GM23248 (cell line): ENCODE results near the gene EYA3. TPM values are rescaled to one million over a fixed set of nuclear protein-coding genes. Genes with fewer than 3 reads are reported as not detected.

ENCODE experiments used
- DNase-seq: peaks from one replicate; pipeline ENCODE4 v3.0.0-alpha.2; 2015
- H2AFZ ChIP-seq: fragments of 200-600 bp; sonication (generic); 2 replicates; pipeline ENCODE4 v1.6.1; 2016; ENCODE audit warnings: antibody characterized with exemption
- H3F3A ChIP-seq: fragments of 200-600 bp; sonication (generic); 2 replicates; pipeline ENCODE4 v1.6.1; 2016; ENCODE audit warnings: mild to moderate bottlenecking, antibody characterized with exemption, mixed run types; ENCODE audit not compliant: insufficient read depth
- H3K27ac ChIP-seq: fragments of 200-600 bp; sonication (generic); 2 replicates; pipeline ENCODE4 v1.5.1; 2016; ENCODE audit warnings: mild to moderate bottlenecking
- H3K27me3 ChIP-seq: fragments of 200-600 bp; sonication (generic); replicated peaks from 2 replicates; pipeline ENCODE4 v1.6.1; 2016; ENCODE audit warnings: mild to moderate bottlenecking; ENCODE audit not compliant: insufficient read depth
- H3K36me3 ChIP-seq: fragments of 200-600 bp; sonication (generic); 2 replicates; pipeline ENCODE4 v1.6.1; 2016; ENCODE audit warnings: low read depth, mild to moderate bottlenecking
- H3K4me1 ChIP-seq: fragments of 200-600 bp; sonication (generic); 2 replicates; pipeline ENCODE4 v1.6.1; 2016; ENCODE audit warnings: mild to moderate bottlenecking; ENCODE audit not compliant: insufficient read depth
- H3K4me2 ChIP-seq: fragments of 200-600 bp; sonication (generic); one replicate; pipeline ENCODE4 v1.6.1; 2016; ENCODE audit warnings: mild to moderate bottlenecking; ENCODE audit not compliant: unreplicated experiment
- H3K4me3 ChIP-seq: fragments of 200-600 bp; sonication (generic); 2 replicates; pipeline ENCODE4 v1.5.1; 2016; ENCODE audit warnings: mild to moderate bottlenecking
- H3K79me2 ChIP-seq: fragments of 200-600 bp; sonication (generic); 2 replicates; pipeline ENCODE4 v1.6.1; 2016; ENCODE audit warnings: mild to moderate bottlenecking; ENCODE audit not compliant: insufficient read depth
- H3K9ac ChIP-seq: fragments of 200-600 bp; sonication (generic); 2 replicates; pipeline ENCODE4 v1.6.1; 2016; ENCODE audit warnings: mild to moderate bottlenecking
- H3K9me2 ChIP-seq: fragments of 200-600 bp; sonication (generic); 2 replicates; pipeline ENCODE4 v1.6.1; 2016; ENCODE audit warnings: mixed run types, mild to moderate bottlenecking, moderate library complexity; ENCODE audit not compliant: insufficient read depth
- H3K9me3 ChIP-seq: fragments of 200-600 bp; sonication (generic); one replicate; pipeline ENCODE4 v1.6.1; 2017; ENCODE audit warnings: low read depth
- H4K20me1 ChIP-seq: fragments of 200-600 bp; sonication (generic); 2 replicates; pipeline ENCODE4 v1.6.0; 2016; ENCODE audit not compliant: insufficient read depth
- EZH2 ChIP-seq: fragments of 200-600 bp; sonication (generic); IDR thresholded peaks from 2 replicates; pipeline ENCODE4 v1.6.1; 2018; ENCODE audit warnings: antibody characterized with exemption, mild to moderate bottlenecking; ENCODE audit not compliant: insufficient read depth, poor library complexity, severe bottlenecking
- EZH2phosphoT487 ChIP-seq: fragments of 200-600 bp; sonication (generic); IDR thresholded peaks from 2 replicates; pipeline ENCODE4 v1.6.1; 2018; ENCODE audit warnings: antibody characterized with exemption, moderate library complexity, mild to moderate bottlenecking, low read depth; ENCODE audit not compliant: insufficient read depth
- WGBS, 2 experiments: methylation state at CpG; one replicate each; pipeline ENCODE4 v1.1.6; 2015 to 2017; ENCODE audit warnings: low lambda C conversion rate in 2 of 2, low coverage in 1 of 2; ENCODE audit errors: missing lambda C conversion rate in 2 of 2; 5-methylcytosine and 5-hydroxymethylcytosine counted together
- in situ Hi-C: fragments of 300-500 bp; cut with MboI; formaldehyde crosslinking; loops from 2 replicates; pipeline ENCODE4 v1.15.0; 2020
- polyA plus RNA-seq: library from polyadenylated mRNA; unstranded; fragments of >200 nt; fragmentation: Nextera tagmentation; extraction: Ambion mirVana; gene quantifications from 2 replicates; pipeline ENCODE4 v1.2.1, GENCODE V29; 2016
- total RNA-seq: library from RNA; depleted of rRNA; stranded (reverse); fragments of >200 nt; shearing (Covaris generic); gene quantifications from 2 replicates; pipeline ENCODE4 v1.2.3, GENCODE V29; 2014

Gene EYA3
- total and polyA plus RNA-seq, 2 experiments from 2014 or later = 9.1 to 16.9 TPM

- H3K9ac ChIP-seq = no peak overlapping the region
Observed at GRCh38 chr1:28111157-28111556, 22.7 kb upstream of the EYA3 start.

GRCh38 chr1:28110555-28110954, 22.1 kb upstream of the EYA3 start:
- Histone ChIP-seq H3K9ac (no peak overlapping the region), H4K20me1 (no peaks in the 10 kb centered on the region), H3K4me3 (no peak overlapping the region), H3K36me3 (no peaks in the 10 kb centered on the region), H3K79me2 (no peaks in the 10 kb centered on the region), H2AFZ (no peak overlapping the region), H3K27ac (no peak overlapping the region), H3K27me3 (no peaks in the 10 kb centered on the region), H3K4me1 (peaks cover 10% of the 10 kb centered on the region; the same call in 1 of the 2 replicates), H3K9me3 (no peaks in the 10 kb centered on the region), H3F3A (no peaks in the 10 kb centered on the region), H3K4me2 (no peak overlapping the region), H3K9me2 (no peaks in the 10 kb centered on the region)
- peak; percentile 21 for DNase-seq
- WGBS, 2 experiments = 43 to 46% methylated on average over 1 of the region's 1 CpG
- TF ChIP-seq EZH2phosphoT487 (no peak), EZH2 (no peak)
- in situ Hi-C loops = no loop called here

More at GRCh38 chr1:28111157-28111556, 22.7 kb upstream of the EYA3 start:
- H4K20me1 ChIP-seq = no peaks in the 10 kb centered on the region
- H3K9me3 ChIP-seq = no peaks in the 10 kb centered on the region
- H3K9me2 ChIP-seq = no peaks in the 10 kb centered on the region
- H3K79me2 ChIP-seq = no peaks in the 10 kb centered on the region
- DNase-seq = peak; percentile 25
- peaks cover 10% of the 10 kb centered on the region; the same call in 1 of the 2 replicates for H3K4me1 ChIP-seq
- TF ChIP-seq EZH2 = no peak
- TF ChIP-seq EZH2phosphoT487 = no peak
- no peaks in the 10 kb centered on the region for H3K36me3 ChIP-seq
- no peak overlapping the region for H3K4me3 ChIP-seq
- no peak overlapping the region for H3K27ac ChIP-seq
- WGBS, 2 experiments = 95 to 96% methylated on average over 2 of the region's 2 CpGs
- H3F3A ChIP-seq = no peaks in the 10 kb centered on the region
- H2AFZ ChIP-seq = 0 out of 2 replicates have a peak overlapping the region, but pooled peaks have one; percentile 14
- in situ Hi-C loops = no loop called here
- H3K27me3 ChIP-seq = no peaks in the 10 kb centered on the region
- no peak overlapping the region for H3K4me2 ChIP-seq

- Histone ChIP-seq H3K9me2 (no peaks in the 10 kb centered on the region), H3K36me3 (no peaks in the 10 kb centered on the region), H3K79me2 (no peaks in the 10 kb centered on the region), H2AFZ (no peak overlapping the region), H3K27ac (no peak overlapping the region), H3K4me1 (peaks cover 11% of the 10 kb centered on the region; the same call in 1 of the 2 replicates), H4K20me1 (no peaks in the 10 kb centered on the region), H3K9me3 (no peaks in the 10 kb centered on the region), H3K4me2 (no peak overlapping the region), H3K9ac (no peak overlapping the region), H3F3A (0 out of 2 replicates have a peak, but pooled peaks cover 4% of the 10 kb centered on the region), H3K4me3 (no peak overlapping the region), H3K27me3 (no peaks in the 10 kb centered on the region)
- DNase-seq = no peak
- in situ Hi-C loops = no loop called here
- 92 to 100% methylated on average over 3 of the region's 3 CpGs for WGBS, 2 experiments
- TF ChIP-seq EZH2phosphoT487 (no peak), EZH2 (no peak)
Observed at GRCh38 chr1:28109639-28110038, 21.2 kb upstream of the EYA3 start.

- in situ Hi-C loops = no loop called here
- TF ChIP-seq EZH2phosphoT487 = no peak
- no peaks in the 10 kb centered on the region for H3K36me3 ChIP-seq
- H3K9ac ChIP-seq = no peak overlapping the region
- H4K20me1 ChIP-seq = no peaks in the 10 kb centered on the region
- H3K4me1 ChIP-seq = peaks cover 12% of the 10 kb centered on the region; the same call in 1 of the 2 replicates
- H3K9me3 ChIP-seq = no peaks in the 10 kb centered on the region
- H3K27me3 ChIP-seq = no peaks in the 10 kb centered on the region
- WGBS, 2 experiments = 60 to 67% methylated on average over 2 of the region's 2 CpGs
- H2AFZ ChIP-seq = no peak overlapping the region
- H3F3A ChIP-seq = 0 out of 2 replicates have a peak, but pooled peaks cover 9% of the 10 kb centered on the region
- H3K27ac ChIP-seq = no peak overlapping the region
- no peak overlapping the region for H3K4me2 ChIP-seq
- no peaks in the 10 kb centered on the region for H3K9me2 ChIP-seq
- no peak overlapping the region for H3K4me3 ChIP-seq
- H3K79me2 ChIP-seq = no peaks in the 10 kb centered on the region
- DNase-seq = no peak
Observed at GRCh38 chr1:28108001-28108400, 19.6 kb upstream of the EYA3 start.

GRCh38 chr1:28104866-28105467, 16.6 kb upstream of the EYA3 start:
- Histone ChIP-seq H3K9me3 (no peaks in the 10 kb centered on the region), H2AFZ (peak overlapping the region; percentile 96), H3K27ac (no peak overlapping the region), H3K79me2 (no peaks in the 10 kb centered on the region), H3K4me3 (peak overlapping the region; percentile 67), H4K20me1 (no peaks in the 10 kb centered on the region), H3K4me1 (0 out of 2 replicates have a peak, but pooled peaks cover 4% of the 10 kb centered on the region), H3K9me2 (no peaks in the 10 kb centered on the region), H3F3A (0 out of 2 replicates have a peak, but pooled peaks cover 9% of the 10 kb centered on the region), H3K9ac (peak overlapping the region; percentile 48), H3K36me3 (no peaks in the 10 kb centered on the region), H3K4me2 (peak overlapping the region; percentile 91), H3K27me3 (no peaks in the 10 kb centered on the region)
- no peak for TF ChIP-seq EZH2phosphoT487
- TF ChIP-seq EZH2 = no peak
- 8% methylated on average over 11 of the region's 11 CpGs for WGBS, 2 experiments
- peak; percentile 81 for DNase-seq
- in situ Hi-C loops = no loop called here
